HL-60/S4 treated with retinoic acid at 250 ng/mL for 4 days and 3 days (cell line): ENCODE results near the gene PTPRC.

Experiments used
- in situ Hi-C: fragments of 300-500 bp; cut with MboI; formaldehyde crosslinking; loops from 2 replicates; pipeline ENCODE4 v1.7.0; 2022; ENCODE audit warnings: low sequenced_read_pairs

Gene PTPRC

DNA sequence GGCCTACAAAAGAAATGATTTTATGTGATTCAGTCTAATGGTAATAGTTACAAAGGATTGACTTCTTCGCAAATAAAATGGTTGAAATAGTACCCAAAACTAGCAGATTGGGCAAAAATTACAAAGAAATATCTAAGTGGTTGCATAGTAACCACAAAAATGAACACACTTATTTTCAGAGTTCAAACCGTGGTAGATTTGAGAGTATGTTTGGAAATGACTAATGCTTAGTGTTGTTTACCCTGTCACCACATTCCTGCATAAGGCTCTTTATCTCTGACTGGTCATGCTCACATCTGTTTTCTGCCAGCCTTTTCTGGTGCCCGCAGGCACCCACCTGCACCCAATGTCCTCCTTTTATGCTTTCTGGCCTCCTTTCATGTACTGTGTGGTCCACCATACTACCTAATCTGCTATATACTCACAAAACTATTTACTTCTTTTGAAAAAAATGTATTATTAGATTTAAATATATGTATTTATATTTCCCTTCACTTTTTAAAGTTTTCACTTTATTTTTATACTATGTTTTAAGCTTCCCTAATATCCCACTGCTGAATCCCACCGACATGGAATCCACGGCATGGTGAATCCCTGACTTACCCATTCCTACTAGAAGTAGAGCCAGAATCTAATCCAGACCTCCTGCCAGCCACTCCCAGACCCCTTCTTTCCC lies 30.3 kb downstream of the PTPRC start:
- in situ Hi-C loops = no loop called here

DNA sequence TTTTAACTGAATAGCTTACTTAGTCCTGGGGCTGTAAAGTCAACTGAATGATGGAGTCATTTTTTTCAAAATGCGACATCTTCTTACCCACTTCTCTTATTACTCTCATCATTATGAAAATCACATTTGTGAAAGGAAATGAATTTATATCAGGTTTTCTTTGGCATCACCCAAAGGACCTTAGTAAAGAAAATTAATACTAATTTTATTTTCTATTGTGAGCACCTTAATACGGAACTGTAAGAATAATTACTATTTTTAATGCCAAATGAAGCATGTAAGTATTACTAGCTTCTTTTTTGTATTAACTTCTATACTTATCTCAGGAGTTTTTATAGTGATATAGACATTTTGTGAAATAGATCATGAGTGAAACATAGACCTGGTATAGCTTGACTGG lies 30.9 kb downstream of the PTPRC start:
- in situ Hi-C loops = no loop called here

DNA sequence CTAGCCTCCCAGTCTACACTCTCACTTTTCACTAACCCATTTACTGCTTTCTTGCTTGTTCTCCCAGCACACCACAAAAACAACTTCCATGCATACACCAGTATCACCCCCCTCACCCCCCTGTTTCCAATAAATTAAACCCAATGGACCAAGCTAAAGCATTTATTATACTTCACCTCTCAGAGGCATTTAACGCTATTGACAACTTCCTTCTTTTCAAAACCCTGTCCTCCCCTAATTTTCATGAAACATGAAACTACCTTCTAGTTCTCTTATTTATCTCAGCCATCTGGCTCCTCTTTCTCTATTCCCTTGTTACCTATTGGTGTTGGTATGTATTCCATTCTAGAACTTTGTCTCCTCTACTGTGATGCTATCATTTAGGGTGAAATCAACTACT lies 32.3 kb downstream of the PTPRC start:
- in situ Hi-C loops = no loop called here

DNA sequence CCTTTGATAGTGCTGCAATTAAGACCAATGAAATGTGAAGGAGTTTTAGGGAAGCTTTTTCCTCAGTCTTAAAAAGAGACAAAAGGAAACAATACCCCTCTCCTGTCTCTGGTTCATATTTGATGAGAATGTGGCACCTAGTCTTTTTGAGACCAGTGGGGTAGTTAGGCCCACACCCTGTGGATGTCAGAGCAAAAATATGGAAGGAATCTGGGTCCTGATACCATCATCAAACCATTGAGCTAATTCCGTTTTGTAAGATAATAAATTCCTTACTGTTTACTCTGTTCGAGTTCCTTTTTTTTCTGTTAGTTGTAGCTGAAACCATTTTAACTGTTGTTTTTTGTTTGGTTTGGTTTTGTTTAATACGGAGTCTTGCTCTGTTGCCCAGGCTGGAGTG lies 33.3 kb downstream of the PTPRC start:
- in situ Hi-C loops = no loop called here

DNA sequence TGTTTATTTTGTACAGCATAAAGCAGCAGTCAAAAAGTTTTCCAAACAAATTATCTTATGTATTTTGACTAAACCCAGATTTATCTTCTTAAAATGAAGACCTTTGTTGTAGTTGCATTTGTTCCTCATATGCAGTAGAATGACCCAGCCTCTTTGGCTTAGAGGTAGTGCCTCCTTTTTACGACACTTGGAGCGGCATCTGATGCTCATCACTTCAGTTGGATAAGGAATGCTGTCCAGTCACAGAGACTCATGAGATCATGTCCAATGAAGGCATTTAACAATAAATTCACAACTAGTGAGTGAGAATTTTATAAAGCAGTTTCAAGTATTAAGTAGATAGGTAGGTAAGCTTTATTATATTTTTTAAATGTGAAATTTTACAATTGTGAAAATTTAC lies 35.2 kb downstream of the PTPRC start:
- in situ Hi-C loops = no loop called here

DNA sequence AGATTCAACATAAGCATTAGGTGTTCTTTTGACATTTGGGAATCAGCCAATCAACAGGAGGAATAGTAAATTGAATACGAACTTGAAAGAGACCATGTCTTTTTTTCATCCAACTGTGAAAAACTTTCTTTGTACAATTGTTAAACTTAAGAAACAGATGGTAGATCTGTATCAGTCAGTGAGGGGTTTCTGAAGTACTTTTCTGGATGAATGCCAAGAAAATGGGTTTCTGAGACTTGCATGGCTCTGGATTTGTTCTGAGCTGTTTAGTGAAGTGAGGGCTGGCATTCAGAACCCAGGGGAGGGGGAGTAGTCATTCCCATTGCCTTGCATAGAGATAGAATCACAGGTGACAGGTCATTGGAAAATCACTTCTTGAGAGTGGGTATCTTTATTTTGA lies 37.4 kb downstream of the PTPRC start:
- in situ Hi-C loops = no loop called here

DNA sequence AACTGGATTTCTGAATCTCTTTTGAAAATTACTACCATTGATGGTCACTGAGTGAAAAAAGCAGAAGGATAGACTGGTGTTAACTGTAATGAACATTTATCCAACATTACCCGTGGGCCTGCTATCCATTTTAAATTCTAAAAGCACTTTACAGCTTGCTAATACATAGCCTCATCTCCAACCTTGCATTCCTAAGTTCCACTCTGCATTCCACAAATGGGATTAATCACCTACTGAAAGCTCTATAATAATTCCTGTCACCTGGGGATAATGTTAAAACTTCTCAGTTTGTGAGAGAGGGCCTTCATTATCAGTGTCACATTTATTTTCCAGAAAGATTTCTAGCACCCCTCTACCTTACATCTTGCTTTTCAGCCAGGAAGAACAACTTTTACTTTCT lies 38.2 kb downstream of the PTPRC start:
- in situ Hi-C loops = no loop called here

DNA sequence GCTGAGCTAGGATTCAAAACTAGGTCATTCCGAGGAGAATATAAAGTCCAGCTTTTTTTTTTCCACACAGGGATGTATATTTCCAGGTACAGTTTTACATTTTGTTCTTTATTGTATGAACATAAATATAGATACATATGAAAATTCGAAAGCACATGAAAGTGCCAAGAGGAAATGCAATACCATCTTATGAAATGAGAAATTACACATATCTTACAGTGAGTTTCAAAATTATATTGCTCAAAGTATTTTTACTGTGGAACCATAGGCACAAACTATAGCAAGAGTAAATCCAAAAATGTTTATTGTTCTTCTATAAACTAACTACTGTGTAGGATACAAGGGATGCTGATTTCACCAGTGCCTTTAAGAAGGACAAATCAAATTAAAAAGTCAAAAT lies 39.0 kb downstream of the PTPRC start:
- in situ Hi-C loops = no loop called here

DNA sequence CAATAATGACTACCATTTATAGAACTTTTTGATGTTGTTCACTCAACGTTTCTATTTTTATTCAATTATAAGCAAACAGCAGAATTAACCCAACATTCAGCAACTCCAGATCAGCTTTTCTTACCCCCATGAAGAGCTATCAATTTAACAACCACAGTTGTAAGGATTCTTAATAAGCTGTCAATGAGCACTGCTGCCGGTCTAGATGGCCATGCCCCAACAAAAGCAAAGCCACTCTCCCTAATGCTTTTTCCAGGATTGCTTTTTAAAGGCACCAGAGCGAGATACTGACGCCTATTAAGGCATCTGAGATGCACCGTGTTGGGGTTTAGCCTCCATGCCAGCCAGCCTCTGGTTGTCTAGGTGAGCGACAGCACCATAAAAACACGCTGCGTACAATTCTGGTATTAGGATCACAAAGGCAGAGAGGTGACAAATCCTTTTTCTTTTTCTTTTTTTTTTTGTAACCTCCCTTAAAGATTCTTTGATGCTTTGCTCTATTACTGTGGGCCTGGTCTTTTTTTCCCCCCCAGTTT lies 39.5 kb downstream of the PTPRC start:
- in situ Hi-C loops = no loop called here

DNA sequence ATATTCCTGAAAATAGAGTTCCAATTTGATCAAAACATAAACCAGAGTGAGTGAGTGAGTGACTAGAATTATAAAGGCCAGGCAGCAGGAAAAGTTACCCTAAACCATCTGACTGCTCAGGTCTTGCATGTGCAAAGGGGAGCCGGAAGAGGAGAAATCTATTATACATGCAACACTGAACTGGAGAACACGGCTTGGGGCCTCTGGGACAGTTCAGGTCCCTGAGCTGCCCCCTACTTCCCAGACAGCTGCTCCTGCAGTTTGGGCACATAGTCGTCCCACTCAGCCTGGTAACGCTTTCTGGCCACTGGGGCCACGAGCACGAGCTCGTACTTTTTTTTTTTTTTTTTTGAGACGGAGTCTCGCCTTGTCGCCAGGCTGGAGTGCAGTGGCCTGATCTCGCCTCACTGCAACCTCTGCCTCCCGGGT lies 40.1 kb downstream of the PTPRC start:
- in situ Hi-C loops = no loop called here

DNA sequence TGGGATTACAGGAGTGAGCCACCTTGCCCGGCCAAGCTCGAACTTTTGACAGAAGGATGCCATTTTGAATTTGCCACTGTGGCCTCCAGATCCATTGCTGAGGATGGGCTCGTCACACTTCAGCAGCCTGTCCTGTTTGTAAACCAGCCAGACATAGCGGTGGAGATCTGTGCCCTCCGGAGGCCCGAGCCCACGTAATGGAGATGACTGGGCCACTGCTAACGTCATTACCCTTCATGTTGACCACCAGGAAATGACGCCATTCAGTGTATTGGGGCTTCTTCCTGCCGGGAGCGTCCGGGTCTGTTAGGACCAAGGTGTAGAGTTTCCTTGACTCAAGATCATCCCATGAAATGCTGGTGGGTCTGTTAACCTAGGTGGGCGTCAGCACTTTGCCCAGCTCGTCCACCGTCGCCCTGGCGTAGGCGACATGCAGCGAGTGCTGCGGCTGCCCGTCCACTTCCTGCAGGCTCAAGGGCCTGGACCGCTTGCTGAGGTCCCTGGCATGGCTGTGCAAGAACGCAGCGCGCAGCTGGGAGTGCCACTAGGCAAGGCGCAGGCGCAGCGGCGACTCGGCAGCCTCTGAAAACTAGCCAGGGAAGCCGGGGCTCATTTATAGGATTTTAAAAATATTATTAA lies 40.8 kb downstream of the PTPRC start:
- in situ Hi-C loops = no loop called here

DNA sequence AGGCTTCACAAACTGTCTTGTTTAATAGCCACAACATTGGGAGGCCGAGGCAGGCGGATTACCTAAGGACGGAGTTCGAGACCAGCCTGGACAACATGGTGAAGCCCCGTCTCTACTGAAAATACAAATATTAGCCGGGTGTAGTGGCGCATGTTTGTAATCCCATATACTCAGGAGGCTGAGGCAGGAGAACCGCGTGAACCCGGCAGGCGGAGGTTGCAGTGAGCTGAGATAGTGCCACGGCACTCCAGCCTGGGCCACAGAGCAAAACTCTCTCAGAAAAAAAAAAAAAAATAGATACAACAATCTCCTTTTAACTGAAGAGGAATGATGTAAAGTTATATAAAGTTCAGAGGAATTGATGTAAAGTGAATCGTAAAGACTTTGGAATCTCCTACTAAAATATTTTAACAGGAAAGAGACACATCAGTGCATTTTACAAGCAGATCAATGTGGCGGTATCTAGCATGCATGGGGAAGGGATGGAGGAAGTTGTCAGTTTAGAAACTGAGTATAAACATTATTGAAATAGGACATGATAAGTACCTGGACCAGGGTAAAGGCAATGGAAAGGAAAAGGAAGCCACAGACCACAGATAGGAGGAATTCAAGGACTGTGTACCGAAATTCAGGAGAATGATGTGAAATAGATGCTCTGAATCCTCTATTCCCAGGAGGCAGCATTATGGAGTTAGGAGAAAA lies 41.5 kb downstream of the PTPRC start:
- in situ Hi-C loops = no loop called here

DNA sequence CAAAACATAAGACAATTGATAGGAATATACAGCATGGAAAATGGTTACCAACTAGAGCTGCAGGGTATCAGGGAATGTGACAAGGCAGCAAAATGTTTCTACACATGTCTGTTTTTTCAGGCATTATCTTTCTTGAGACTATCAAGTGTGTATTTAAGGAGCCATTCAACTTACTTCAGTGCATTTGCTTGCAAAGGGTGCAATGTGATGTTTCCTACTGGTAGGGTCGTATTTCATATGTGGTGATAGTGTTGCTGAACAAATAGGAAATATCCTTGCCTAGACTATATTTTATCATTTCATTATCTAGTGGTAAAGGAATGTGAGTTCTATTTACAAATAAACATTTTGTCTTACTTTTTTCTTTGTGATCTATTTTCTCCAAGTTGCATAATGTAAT lies 42.4 kb downstream of the PTPRC start:
- in situ Hi-C loops = no loop called here

DNA sequence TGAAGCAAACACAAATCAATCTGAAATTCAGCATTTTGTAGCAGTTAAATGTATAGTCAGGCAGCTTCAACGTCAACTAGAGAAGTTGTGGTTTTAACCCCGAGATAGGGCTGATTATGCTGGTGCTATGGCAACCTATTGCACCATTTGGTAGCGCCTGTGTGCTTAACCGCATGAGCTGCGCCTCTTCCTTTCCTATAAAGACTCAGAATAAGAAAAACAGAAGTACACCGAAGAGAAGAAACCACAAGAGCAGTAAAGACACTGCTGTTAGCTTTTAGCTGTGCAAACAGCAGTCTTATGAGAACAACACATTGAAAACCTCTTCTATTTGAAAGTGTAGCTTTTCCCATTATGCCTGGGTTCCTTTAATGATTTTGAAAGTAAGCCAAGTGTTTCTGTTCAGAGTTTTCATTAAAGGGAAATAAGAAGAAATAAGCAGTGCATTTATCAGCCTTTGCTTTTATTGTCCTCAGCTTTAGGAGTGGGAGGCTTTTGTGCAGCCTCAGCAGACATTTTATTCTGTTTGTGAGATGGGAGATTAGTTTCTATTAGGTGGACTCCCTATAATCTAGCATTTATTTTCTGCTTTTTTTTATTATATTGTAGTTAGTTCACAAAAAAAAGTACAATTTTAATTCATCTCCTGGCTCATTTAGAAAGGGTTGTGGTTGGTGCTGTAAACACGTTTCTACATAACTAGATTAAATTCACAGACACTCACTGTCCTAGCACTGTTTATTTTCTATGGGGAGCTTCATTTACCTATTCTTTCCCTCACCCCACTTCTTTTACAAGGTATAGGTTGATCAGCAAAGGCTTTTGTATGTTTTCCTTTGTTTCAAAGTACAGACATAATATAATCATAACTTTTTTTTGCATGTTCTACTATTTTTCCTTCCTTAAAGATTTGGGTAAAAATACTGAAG lies 43.3 kb downstream of the PTPRC start:
- in situ Hi-C loops = no loop called here

DNA sequence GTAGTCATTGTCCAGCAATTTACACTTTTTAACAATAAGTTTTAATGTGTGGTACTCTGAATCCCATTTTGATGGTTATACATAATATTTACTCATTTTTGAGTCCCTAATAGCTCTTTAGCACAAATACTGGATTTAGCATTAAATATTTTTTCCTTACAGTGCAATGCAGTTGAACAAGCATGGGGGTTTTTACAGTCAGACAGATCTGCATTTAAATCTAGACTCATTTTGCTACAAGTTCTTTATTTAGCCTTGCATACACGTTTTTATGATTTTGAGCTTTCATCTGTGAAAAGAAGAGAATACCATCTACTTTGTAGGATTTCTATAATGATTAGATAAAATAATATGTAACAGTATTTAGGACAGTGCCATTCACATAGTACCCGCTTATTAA lies 44.0 kb downstream of the PTPRC start:
- in situ Hi-C loops = no loop called here

DNA sequence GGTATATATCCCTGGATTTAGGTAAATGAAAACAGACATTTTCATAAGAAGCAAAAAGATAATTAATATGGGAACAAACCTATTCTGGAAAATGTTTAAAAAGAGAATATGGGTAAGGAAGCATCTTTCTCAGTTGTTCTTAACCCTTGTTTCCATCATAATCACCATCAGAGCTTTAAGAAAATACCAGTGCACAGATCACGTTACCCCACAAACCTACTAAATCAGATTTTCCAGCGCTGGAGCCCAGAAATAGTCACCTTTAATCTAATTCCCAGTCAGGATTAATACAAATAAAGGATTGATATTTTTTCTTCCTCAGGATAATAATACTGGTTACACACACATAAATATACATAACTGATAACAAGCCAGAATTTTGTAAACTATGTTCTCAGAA lies 44.6 kb downstream of the PTPRC start:
- in situ Hi-C loops = no loop called here

DNA sequence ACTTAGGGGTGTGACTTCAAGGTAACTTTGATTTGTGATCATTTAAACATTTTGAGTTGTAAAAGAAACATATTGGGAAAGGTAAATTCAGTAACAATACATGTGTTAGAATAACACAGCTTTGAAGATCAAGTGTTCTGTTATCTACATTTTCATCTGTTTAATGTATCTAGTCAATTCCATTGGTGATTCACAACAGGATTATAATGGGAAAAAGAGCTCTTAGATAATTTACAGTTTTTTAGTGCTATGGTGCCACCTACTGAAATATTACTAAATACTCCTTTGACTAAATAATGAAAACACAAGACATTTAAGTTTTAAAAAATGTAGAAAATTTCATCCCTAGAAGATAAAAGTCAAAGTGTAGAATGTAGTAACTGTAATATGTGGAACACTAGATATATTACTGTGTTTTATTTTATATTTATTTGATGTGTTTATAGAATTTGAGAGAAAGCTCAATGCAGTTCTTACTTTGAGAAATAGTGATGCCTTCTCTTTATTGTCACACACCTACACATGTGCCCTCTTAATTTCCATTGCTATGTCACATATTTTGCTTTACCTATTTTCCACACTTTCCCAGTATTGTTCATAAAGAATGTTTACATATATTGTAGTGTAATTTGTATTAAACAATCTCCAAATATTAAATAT lies 47.4 kb downstream of the PTPRC start:
- in situ Hi-C loops = no loop called here

DNA sequence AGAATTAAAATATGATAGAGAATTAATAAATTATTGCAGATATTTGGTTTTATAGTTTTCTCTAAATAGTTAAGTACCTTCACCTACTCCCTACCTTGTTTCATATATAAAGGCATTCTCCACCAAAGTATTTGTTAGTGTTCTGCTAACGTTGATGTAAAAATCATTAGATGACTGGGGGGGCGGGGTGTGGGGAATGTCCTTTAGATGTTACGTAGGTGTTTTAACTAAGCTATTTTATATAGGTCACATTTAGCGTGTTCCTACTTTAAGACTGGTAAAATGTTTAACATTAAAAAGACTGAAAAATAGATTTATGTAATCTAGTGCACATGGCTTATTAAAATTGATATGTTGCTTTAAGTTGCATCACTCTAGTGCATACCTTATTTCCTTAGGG lies 48.6 kb downstream of the PTPRC start:
- in situ Hi-C loops = no loop called here

DNA sequence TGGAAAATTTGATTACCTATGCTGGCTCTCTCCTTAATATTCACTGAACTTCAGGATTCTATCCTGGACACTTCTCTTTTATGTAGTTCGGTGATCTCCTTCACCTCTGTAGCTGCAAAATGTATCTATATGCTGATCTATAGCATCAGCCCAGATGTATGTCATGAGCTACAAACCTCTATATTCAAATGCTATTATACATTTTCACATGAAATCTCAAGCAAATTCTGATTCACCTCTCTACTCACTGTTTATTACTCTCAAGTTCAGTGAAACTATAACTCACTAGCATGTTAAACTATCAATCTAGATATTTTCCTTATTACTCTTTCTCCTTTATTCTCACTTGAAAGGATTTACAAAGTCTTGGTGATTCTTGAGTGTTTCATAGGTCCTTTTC lies 52.2 kb downstream of the PTPRC start:
- in situ Hi-C loops = no loop called here

DNA sequence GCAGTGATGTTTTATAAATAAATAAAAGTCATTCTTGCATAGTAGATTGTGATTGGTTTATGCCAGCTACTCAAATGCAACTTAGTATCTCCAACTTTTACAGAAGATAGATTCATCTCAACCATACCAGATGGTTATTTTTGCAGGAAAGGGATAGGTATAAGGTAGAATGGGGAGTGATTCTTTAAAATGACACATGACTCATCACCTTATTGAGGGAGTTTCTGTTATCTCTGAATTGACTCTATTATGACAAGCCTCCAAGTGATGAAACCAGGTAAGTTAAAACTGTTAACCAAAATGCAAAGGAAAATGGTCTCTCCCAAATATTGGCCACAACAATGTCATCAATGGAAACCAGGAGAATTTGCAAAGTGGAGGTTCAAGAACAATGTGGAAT lies 54.5 kb downstream of the PTPRC start:
- in situ Hi-C loops = no loop called here

DNA sequence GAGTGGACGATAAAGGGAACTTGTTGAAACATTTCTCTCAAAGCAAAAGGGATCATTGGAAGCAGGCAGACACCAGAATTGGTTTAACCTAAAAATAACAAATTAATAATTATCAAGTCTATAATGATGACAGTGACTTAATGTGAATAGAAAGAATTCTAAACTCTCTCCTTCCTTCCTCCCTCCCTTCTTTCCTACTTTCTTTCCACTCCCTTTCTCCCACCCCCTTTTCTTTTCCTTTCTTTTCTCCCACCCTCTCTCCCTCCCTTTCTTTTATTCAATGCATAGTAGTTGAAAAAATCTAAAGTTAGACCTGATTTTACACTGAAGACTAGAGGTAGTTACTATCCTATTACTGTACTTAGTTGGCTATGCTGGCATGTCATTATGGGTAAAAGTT lies 55.7 kb downstream of the PTPRC start:
- in situ Hi-C loops = no loop called here
